PFSK-1 (cell line): ENCODE data around the gene BCL11B.

Experiments used
- POLR2AphosphoS5 ChIP-seq: IDR thresholded peaks from 2 replicates; pipeline ENCODE4 v1.6.1; 2012; ENCODE audit warnings: low read depth, mild to moderate bottlenecking, control low read depth, low read length, moderate library complexity
- TAF1 ChIP-seq: IDR thresholded peaks from 2 replicates; pipeline ENCODE4 v1.6.1; 2012; ENCODE audit warnings: low read length, control low read depth, borderline replicate concordance; ENCODE audit not compliant: insufficient read depth
- TF ChIP-seq, protein P1 (sequence below), 2 experiments: IDR thresholded peaks; 2 replicates each; pipeline versions ENCODE4 v1.6.1 to v1.8.0; 2011 to 2012; ENCODE audit warnings: low read depth in 2 of 2, low read length in 2 of 2, control low read depth in 1 of 2, inconsistent platforms in 1 of 2, mild to moderate bottlenecking in 1 of 2, moderate library complexity in 1 of 2; ENCODE audit not compliant: insufficient read depth in 1 of 2

DNA sequence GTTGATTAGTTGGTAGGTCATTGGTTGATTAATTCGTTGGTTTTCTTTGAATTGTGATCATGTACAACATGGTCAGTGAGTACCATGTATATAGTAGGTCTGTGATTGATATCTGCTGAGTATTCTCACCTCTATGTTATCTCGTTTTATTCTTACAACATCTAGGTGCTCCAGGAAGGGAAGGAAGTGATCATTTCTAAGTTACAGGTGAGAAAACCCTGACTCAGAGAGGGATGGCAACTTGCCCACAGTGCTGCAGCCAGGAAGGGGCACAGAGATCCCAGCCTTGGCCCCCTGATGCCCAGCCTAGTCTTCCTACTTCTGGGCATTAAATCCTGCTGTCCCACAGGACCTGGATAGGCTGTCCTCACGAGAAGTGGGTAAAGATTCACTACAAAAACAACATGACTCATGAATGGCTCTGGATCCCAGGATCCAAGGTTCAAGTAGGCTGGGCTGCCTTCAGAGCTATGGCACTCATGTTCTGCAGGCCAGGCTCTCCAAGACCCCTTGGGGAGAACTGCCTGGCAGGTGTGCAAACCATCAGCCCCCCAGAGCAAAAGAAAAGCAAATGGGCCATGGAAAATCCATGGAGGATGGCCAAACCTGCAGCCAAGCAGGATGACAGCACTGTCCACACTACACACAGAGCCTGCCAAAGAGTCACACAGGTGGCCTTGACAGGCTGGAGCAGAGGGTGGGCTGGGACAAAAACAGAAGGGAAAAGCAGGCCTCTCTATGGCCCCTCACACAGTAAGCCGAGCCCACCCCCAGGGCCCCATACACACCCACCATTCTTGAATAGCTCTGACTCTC lies 146.2 kb downstream of the BCL11B start:
- TF ChIP-seq, protein P1, sequence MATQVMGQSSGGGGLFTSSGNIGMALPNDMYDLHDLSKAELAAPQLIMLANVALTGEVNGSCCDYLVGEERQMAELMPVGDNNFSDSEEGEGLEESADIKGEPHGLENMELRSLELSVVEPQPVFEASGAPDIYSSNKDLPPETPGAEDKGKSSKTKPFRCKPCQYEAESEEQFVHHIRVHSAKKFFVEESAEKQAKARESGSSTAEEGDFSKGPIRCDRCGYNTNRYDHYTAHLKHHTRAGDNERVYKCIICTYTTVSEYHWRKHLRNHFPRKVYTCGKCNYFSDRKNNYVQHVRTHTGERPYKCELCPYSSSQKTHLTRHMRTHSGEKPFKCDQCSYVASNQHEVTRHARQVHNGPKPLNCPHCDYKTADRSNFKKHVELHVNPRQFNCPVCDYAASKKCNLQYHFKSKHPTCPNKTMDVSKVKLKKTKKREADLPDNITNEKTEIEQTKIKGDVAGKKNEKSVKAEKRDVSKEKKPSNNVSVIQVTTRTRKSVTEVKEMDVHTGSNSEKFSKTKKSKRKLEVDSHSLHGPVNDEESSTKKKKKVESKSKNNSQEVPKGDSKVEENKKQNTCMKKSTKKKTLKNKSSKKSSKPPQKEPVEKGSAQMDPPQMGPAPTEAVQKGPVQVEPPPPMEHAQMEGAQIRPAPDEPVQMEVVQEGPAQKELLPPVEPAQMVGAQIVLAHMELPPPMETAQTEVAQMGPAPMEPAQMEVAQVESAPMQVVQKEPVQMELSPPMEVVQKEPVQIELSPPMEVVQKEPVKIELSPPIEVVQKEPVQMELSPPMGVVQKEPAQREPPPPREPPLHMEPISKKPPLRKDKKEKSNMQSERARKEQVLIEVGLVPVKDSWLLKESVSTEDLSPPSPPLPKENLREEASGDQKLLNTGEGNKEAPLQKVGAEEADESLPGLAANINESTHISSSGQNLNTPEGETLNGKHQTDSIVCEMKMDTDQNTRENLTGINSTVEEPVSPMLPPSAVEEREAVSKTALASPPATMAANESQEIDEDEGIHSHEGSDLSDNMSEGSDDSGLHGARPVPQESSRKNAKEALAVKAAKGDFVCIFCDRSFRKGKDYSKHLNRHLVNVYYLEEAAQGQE (IDR thresholded peaks at IDR 0.05; ENCODE audit: insufficient read depth in 1 of 2, low read depth in 2 of 2, low read length in 2 of 2), result no peak
- TF ChIP-seq TAF1 (no peak), POLR2AphosphoS5 (no peak)
